ENCODE data around the gene POU3F3.

DNA sequence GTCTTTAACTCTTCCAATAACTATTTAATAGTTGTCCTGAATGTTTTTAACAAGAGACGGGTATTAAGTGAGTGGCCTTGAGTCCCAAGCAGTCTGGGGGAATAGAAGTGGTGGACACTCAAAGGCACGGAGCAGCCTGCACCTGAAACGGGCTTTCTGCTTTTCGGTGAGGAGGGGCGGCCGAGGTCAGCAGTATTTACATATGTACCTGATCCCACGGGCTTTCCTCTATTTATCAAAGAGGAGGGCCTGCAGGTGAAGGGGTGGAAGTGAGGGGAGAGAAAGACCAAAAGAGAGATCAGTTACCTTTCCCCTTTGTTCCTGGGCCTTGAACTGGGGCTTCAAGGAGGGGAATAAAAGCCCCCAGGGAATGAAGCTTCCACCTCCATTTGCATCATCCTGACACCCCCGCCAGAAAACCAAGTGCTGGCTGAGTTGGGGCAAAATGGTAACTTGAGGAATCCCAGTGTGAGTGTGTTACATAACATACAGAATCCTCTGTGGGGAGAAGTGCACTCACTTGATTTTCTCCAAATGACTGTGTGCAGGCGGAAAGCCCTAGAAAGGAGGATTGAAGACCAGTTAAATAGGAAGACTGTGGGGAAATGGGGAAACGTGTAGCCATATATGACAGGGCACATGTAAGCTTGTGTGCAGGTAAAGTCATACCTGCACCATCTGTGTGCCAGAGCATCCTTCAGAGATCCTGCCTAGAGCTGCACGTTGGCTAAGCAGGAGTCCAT, 12.4 kb downstream of the POU3F3 start:
- TF ChIP-seq POLR2A (IDR thresholded peaks at IDR 0.05) = no peak
- TF ChIP-seq, protein P1, sequence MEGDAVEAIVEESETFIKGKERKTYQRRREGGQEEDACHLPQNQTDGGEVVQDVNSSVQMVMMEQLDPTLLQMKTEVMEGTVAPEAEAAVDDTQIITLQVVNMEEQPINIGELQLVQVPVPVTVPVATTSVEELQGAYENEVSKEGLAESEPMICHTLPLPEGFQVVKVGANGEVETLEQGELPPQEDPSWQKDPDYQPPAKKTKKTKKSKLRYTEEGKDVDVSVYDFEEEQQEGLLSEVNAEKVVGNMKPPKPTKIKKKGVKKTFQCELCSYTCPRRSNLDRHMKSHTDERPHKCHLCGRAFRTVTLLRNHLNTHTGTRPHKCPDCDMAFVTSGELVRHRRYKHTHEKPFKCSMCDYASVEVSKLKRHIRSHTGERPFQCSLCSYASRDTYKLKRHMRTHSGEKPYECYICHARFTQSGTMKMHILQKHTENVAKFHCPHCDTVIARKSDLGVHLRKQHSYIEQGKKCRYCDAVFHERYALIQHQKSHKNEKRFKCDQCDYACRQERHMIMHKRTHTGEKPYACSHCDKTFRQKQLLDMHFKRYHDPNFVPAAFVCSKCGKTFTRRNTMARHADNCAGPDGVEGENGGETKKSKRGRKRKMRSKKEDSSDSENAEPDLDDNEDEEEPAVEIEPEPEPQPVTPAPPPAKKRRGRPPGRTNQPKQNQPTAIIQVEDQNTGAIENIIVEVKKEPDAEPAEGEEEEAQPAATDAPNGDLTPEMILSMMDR (IDR thresholded peaks at IDR 0.05) = no peak
